GM18909 (cell line): ENCODE results near the gene ST8SIA5.
"Not testable (repeated sequence)": the region's sequence is repeated elsewhere in the genome, so short reads cannot be mapped to it uniquely, and the experiment has no call there.

Experiments
- ATAC-seq: cut with Tn5 transposase; IDR thresholded peaks from one replicate; pipeline ENCODE4 v1.9.1; 2021; ENCODE audit warnings: mild to moderate bottlenecking; ENCODE audit not compliant: unreplicated experiment, poor library complexity

ST8SIA5 gene

GRCh38 chr18:46756559-46757201 is at the start of gene ST8SIA5:
Gene ST8SIA5 (minus strand): TSS chr18:46757053. CDS start chr18:46756508, 545 bp downstream.
- ATAC-seq = peak; percentile 42

DNA sequence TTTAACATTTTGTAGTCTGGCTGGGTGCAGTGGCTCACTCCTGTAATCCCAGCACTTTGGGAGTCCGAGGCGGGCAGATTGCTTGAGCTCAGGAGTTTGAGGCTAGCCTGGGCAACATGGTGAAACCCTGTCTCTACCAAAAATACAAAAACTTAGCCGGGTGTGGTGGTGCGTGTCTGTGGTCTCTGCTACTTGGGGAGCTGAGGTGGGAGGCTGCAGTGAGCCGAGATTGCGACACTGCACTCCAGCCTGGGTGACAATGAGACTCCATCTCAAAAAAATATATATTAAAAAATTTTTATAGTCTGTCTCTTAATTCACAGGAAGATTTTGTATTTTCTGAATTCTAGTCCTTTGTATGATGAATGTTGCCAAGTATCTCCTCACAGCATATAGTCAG is 39.1 kb upstream of the ST8SIA5 start:
- ATAC-seq = not testable (repeated sequence)

- ATAC-seq = no peak
Observed at GRCh38 chr18:46794607-46795006, 37.8 kb upstream of the ST8SIA5 start.

DNA sequence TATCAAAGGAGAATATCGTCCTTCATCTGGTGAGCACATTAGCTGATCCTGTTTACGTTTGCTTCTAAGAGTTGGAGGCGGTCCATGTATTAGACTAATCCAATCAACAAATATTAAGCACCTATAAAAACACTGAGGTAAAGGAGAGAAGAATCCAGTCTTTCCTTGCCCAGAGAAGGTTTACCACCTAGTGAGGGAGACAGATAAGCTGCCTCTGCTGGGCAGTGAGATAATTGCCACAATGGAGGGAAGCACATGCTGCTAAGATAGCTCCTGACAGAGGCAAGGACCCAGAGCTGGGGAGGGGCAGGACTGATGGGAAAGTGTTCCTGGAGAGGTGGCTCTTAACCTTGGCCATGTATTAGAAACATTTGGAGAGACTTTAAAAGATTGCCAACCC is 36.7 kb upstream of the ST8SIA5 start:
- no peak for ATAC-seq

GRCh38 chr18:46789088-46789487 is 32.2 kb upstream of the ST8SIA5 start:
- no peak for ATAC-seq

- ATAC-seq = no peak
Observed at GRCh38 chr18:46787674-46788073, 30.8 kb upstream of the ST8SIA5 start.

GRCh38 chr18:46772357-46772756 is 15.5 kb upstream of the ST8SIA5 start:
- no peak for ATAC-seq

GRCh38 chr18:46771141-46771540 is 14.3 kb upstream of the ST8SIA5 start:
- ATAC-seq = no peak

GRCh38 chr18:46770708-46771107 is 13.9 kb upstream of the ST8SIA5 start:
- ATAC-seq = no peak

DNA sequence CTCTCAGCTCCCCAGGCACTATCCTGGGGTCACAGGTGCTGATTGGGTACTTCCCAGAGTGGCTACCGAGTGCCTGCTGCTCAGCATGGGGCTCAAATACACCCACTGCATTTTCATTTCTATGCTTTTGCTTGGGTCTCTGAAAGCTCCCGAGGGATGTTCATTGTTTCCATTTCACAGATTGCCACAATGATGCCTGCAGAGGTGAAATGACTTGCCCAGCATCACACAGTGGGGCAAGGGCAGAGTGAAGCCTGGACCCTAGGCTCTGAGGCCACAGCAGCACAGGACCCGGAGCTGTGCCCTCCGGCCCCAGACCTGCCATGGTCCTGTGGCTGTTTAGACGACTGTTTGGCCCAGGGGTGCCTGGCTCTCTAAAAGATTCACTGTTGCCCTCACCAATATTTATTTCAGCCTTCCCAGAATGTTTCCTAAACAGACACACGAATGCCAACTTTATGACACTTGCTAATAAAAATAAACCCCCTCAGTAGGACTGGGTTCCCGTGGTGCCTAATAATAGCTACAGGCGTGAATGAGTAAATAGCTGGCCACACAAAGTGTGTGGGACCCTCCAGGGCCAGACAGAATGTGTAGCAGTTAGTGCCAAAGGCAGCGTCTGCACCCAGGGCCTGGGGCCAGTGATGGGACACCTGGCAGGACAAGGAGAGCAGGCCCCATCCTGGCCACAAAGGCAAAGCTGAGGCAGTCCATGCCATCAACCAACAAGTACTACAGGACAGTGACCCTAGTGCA is 11.5 kb upstream of the ST8SIA5 start:
- ATAC-seq = no peak

- ATAC-seq = no peak
Observed at GRCh38 chr18:46767217-46767616, 10.4 kb upstream of the ST8SIA5 start.

GRCh38 chr18:46764586-46764985 is 7.7 kb upstream of the ST8SIA5 start:
- ATAC-seq = no peak

DNA sequence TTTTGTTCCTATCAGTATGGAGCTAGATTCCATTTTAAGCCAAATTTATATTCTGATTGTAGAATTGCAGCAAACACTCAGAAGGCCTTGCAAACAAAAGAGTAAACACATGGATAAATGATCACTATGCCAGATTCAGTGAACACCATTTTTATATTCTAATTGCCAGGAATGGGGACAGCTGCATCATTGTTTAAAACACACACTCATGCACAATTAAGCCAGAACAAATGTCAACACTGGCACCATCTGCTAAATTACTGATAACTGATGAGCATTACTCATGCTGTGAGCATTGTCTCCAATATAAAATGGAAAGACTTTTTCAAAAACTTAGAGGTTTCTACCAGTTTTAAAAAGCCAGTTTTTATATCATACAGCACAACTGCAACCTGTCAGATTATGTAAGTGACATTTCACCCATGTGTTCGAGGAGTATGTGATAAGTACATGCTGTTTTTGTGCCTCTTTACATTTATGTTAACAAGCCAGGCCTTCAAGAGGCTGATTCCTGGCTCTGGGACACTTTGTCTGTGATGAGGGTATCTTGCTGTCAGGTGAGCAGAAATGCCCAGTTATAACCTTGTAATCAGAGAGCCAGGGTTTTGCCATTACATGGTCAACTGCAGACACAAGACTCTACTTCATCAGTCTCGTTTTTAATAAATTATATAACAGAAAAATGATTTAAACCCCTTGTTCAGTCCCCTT is 4.4 kb upstream of the ST8SIA5 start:
- ATAC-seq = no peak

GRCh38 chr18:46759890-46760289 is 3.0 kb upstream of the ST8SIA5 start:
- no peak for ATAC-seq

DNA sequence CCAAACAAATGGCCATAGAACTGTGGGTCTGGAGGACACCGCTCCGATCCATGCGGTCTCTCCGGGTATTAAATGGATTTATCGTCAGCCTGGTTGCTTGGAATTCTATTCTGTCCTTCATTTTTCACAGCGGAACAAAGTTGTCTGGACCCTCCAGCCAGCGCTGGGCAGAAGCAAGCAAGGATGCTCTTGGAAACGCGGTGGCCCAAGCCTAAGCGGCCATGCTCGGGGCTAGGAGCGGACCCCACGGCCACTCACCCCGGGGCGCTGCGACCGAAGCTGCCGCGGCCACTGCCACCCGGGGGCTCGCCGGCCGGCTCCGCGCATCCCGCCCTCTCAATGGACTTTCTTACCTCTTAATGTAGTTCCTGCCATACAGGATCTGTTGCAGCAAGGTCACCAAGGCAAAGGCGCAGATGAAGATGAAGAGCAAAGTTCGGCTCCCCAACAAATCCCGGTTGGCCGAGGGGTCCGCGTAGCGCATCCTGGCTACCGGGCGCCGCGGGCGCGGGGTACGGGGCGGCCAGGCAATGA is 761 bp downstream of the ST8SIA5 start:
- ATAC-seq = peak; percentile 17

DNA sequence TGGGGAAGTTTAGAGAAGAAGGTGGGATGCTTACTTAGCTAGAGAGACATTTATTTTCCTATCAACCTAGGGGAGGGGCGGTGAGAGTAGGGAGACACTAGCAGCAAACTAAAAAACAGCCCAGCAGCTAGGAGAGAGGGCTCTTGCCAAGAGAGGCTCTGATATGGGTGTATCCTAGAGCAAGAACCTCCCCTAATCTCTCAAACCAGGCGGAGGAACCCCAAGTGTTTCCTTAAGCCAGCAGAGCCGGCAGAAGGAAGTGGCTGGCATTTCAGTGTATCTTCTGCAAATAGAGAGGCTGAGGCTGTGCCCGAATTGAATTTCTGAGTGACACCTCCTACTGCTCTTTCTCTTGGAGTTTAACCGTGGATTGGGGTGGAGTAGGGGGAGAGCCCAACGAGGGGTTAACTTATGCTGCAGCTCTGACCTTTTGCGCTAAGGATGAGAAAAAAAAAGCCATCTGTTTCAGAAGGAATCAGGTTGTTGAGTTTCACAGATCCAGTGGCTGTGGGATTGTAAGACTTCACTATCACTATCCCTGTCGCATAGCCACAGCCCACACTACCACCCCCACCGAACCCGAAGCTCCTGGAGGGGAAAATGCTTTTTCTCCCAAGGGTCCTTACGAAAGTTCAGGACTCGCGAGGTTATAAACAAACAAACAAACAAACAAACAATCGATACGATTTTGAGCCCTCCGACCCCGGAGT is 1.4 kb downstream of the ST8SIA5 start:
- no peak for ATAC-seq

- ATAC-seq = no peak
Observed at GRCh38 chr18:46754661-46755292, 2.1 kb downstream of the ST8SIA5 start.

DNA sequence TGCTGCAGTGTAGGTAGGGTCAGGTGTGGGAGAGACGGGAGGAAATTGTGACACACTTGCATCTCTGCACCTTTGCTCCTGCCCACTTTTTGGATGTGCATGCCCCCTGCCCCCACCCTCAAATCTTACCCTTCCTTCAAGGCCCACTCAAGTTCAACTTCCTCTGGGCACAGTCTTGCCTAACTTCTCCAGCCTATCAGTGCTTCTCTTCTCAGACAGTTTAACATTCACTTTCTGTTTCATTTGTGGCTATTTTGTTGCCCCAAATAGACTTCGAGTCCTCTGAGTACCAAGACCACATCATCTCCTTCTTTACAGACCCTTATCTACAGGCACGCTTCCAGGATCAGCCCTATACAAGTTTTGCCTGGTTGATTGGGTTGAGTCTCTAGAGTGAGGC is 2.7 kb downstream of the ST8SIA5 start:
- ATAC-seq = peak; percentile 47

DNA sequence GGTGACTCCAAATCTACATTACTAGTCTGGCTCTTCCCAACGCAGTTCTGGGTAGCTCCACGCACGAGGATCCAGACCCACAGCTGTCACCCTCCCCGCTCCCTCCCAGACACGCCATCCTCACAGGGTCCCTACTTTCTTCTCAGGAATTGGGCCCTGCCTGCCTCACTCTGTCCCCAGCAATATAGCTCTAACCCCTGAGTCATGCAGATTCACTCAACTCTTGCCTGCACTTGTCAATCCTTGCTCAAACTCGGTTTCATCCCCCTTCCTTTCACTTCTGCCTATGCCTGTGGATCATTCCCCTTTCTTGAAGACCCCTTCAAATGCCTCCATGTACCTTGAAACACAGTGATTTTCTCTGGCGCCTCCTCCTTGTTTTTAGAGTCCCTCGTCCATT is 5.0 kb downstream of the ST8SIA5 start:
- no peak for ATAC-seq

- no peak for ATAC-seq
Observed at GRCh38 chr18:46750626-46751025, 6.2 kb downstream of the ST8SIA5 start.
